Measurements from ENCODE around the gene SLC24A3.
A peak's percentile ranks its signal among the peaks of the same experiment; 100 is the strongest.
"Not testable (repeated sequence)": the region's sequence is repeated elsewhere in the genome, so short reads cannot be mapped to it uniquely, and the experiment has no call there.

Gene SLC24A3

DNA sequence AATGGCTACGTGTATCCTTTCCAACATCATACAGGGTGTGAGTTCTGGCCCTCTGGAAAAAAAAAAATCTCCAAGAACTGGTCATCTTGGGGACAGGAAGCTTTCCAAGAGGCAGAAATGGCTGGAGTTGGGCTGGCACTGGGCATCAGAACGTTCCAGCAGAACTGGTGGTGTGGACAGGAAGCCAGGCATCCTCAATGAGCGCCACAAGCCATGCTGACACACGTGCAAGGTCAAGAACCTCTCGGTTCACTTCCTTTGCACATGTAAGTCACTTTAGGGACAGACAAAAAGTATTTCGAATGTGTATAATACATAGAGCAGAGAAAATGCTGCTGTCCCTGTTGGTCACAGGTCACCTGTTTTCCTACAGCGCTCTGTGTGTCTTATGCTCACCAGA lies 518.3 kb downstream of the SLC24A3 start:
- DNase-seq, result no peak

DNA sequence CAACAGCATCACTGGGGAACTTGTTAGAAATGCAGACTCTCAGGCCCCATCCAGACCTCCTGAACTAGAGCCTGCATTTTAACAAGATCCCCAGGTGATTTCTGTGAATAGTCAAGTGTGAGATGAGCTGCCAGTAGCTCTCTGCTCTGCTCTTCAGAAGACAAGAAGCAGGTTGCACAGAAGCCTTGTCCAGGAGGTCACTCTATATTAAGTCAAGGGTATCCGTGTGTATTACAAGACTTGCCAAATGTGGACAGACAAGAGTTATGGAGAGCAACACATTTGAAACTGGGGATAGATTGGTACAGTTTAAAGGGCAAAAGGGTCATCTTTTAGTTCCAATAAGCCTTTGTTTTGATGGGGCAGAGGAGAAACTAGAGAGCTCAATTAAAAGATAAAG lies 522.4 kb downstream of the SLC24A3 start:
- no peak for DNase-seq

DNA sequence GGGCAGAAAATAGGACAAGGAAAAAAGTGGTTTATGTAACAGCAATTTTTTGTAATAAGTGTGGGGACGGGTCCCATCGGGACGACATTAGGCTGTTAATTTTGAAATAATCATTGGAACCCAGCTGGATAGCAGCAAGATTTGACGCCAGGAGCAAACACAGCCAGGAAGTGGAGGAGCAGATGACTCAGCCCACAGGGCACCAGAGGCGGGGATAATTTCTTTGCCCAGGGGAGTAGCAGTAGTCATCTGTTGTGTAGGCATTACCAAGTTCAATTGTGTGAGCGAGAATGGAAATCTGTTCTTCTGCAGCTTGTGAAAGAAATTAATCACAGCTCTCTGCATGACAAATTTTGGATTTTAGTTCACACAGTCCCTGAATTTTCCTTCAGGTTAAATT lies 523.0 kb downstream of the SLC24A3 start:
- peak; percentile 83 to 88 for DNase-seq

GRCh38 chr20:19737025-19737424 lies 524.6 kb downstream of the SLC24A3 start:
- DNase-seq, result peak; percentile 86 to 93

DNA sequence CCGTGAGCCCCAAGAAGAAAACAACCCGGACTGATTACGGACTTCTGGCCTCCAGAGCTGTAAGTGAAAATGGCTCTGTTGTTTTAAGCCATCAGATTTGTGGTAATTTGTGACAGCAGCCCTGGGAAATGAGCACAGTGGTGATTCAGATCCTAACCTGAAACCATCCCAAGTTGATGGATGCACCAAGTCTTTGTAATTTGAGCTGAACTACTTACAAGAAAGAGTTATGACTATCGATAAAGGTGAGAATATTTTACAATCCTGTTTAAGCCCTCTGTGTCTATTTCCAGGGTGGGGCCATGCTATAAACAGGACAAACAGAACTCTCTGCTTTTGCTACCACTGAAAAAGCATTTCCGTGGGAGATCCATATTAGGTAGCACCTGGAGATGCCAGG lies 526.5 kb downstream of the SLC24A3 start:
- DNase-seq, result no peak

DNA sequence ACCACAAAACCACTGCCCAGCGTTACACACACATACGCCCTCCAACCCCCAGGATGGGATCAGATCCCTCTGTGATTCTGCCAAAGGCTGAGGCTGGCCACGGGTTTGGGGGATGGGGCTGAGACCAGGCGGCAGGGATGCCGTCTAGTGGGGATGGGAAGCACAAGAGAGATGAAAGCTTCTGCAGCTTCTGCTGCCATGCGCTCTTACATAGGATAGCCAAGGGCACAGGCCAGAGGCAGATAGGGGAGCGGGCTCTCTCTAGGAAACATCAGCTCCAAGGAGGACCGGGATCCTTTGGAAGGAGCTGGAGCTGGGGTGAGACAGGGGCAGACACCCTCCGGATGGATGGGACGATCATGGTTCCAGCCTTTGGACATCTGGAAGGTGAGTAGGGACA lies 526.9 kb downstream of the SLC24A3 start:
- DNase-seq, result no peak

GRCh38 chr20:19740512-19740911 lies 528.1 kb downstream of the SLC24A3 start:
- DNase-seq, result peak in 1 of 2 donors; percentile 22

DNA sequence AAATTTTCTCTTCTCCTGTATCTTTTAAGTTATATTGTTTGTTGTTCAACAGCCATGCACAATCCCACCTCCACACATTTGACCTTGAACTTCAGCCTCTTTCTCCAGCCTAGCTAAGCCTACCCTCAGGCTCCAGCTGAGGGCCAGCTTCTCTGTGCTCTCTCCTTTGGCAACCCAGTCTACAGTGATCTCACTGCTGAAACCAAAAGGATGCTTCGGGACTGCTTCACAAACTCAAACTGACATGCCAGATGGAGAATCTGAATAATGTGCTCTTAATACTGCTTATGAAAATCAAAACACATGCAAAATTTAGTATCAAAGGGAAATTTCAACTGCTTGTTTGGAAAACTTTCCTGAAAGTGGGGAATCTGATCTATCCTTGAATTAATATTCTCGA lies 529.5 kb downstream of the SLC24A3 start:
- DNase-seq, result no peak

DNA sequence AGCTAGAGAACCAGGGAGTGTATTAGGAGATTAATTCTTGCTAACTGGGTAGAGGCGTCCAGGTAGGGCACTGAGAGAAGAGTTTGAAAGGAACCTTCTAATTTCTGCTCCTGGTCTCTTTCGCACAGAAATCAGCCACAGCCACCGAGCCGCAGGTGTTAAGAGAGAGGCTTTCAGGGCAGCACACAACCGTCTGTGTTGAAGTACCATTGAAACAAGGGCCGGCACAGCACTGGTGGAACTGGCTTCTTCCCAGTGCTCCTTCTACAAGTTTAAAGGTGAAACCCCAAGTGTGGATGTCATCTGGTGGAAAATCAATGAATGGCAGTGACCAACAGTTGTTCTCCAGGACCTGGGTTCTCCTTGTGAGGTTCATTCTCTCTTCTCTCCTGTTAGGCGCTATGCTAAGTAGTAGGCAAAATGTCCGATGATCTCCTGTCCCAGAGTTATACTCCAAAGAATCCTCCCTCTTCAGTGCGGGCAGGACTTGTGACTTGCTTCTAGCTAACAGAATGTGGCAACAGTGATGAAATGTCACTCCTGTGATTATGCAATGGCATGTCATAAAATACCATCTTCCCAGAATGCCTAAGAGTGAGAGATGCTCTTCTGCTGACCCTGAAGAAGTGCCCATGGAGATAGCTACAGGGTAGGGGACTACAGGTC lies 530.7 kb downstream of the SLC24A3 start:
- peak; percentile 84 to 86 for DNase-seq

DNA sequence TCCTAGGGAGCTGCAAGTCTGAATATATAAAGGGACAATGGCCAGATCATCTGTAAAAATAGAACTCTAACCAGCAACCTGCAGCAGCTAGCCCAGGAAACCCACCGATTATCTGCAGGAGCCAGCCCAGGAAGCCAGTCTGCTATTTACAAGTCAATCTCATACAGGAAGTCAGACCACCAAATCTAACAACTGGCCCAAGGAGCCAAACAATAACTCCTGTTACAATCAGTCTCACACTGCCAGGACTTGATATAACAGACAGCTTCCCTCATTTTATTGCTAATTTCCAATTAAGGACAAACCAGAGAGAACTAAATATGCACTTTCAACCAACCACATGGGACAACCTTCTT lies 531.2 kb downstream of the SLC24A3 start:
- DNase-seq, result no peak

- DNase-seq, result no peak
These were observed 532.7 kb downstream of the SLC24A3 start for GRCh38 chr20:19745106-19745505.

DNA sequence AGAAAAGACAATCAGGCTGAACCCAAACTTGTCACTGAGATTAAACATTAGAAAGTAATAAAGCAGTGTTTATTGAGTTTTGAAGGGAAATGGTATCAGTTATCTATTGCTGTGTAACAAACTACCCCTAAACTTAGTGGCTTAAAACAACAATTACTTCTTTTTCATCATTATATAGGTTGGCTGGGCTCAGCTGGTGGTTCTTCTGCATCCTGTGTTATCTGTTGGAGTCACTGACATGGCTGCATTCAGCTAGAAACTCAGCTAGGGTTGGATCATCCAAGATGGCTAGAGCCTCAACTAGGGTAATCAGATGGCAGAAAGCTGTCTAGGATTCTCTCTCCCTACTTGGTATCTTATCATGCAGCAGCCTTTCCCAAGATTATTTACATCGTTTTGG lies 533.1 kb downstream of the SLC24A3 start:
- no peak for DNase-seq

DNA sequence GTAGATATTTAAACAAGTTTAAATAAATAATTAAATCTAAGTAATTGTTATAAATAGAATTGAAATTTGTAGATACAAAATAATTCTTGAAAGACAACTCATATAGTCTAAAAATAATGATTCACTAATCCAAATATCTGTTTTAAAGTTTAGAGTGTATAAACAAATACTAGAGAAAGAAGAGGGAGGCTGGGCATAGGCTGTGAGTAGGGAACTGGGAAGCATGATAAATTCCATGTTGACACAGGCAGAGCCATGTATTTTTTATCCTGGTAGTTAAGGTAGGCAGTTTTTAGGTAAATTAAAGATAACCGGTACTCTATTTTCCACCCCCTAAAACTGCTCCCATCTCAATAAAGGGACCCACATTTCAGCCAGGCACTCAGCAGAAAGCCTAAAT lies 534.0 kb downstream of the SLC24A3 start:
- DNase-seq, result no peak

DNA sequence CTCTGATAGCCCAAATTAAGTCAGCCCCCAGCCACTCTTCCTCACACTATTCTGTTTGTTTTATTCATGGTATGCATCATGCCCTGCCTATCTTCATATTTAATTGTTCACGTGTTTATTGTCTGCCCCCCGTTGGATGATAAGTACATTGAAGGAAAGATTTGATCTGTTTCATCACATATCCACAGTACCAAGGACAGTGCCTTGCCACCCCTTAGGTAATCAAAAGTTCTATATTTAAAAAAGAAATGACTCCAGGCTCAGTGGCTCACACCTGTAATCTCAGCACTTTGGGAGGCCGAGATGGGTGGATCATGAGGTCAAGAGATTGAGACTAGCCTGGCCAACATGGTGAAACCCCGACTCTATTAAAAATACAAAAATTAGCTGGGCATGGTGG lies 535.5 kb downstream of the SLC24A3 start:
- DNase-seq, result no peak

DNA sequence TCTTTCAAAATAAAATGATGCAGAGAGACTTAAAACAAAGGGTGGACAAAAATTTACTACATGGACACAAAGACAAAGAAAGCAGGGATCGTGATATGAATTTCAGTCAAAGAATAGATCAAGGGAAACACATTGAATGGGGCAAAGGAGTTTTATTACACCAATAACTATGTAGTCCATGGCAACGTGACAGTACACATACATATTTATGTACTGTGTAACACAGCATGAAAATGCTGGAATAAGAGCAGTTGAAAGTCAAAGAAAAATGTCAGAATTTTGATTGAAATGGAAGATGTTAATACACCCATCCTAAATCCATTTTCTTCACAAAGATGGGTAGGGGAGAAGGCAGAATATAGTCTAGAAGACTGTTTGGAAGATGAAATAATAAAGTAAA lies 536.2 kb downstream of the SLC24A3 start:
- DNase-seq, result no peak

DNA sequence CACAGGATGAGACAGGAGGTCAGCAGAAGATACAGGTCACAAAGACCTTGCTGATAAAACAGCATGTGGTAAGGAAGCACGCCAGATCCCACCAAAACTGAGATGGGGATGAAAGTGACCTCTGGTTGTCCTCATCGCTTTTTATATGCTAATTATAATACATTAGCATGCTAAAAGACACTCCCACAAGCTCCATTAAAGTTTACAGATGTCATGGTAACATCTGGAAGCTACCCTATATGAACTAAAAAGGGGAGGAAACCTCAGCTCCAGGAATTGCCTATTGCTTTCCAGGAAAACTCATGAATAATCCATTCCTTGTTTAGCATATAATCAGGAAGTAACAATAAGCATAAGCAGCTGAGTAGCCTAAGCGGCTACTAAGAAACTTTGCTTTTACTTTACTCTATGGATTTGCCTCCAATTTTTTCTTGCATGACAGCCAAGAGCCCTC lies 537.2 kb downstream of the SLC24A3 start:
- DNase-seq, result no peak

DNA sequence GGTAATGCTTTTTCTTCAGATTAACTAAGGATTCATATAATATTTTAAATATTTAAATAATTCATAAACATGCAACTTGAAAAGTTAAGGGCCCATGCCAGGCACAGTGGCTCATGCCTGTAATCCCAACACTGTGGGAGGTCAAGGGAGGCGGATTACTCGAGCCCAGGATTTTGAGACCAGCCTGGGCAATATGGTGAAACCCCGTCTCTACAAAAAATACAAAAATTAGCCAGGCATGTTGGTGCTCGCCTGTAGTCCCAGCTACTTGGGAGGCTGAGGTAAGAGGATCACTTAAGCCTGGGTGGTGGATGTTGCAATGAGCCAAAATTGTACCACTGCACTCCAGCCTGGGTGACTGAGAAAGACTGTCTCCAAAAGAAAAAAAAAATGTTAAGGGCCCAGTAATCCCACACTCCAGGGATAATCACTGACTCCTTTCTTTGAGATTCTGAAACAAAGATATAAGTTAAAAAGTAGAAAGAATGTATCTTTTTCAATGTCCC lies 537.7 kb downstream of the SLC24A3 start:
- no peak for DNase-seq

GRCh38 chr20:19750907-19751636 lies 538.6 kb downstream of the SLC24A3 start:
- DNase-seq, result no peak

GRCh38 chr20:19754201-19754600 lies 541.8 kb downstream of the SLC24A3 start:
- DNase-seq, result not testable (repeated sequence)

DNA sequence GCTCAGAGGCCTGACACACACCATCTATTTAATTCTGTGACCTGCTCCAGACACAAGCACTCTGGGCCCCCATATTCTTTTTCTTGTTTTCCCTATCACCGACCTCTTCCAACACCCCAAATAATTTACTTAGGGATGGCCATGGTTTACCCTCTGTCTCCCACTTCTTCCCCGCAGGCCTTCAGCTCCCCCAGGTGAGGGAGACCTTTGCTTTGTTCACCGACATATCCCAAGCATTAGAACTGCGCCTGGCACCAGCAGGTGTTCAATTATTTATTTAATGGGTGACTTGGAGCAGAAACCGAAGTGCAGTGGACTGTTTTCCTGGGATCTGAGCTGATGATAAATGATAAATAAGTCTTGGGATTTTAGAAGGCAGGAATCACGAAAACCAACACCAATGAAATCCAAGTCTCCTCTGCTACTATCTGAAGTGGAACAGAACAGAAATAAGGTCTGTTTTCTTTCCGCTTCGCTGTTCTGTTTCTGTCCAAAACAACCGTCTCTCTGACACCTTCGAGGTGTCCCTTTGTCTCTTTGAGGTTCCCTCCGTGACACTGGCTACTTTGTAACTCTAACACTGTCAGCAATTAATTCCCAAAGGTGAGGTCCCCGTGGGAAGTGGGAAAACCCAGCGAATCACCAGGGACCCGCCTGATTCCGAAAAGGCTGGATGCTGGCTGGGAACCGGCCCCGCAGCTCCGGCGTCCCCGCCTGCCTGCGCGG lies 544.5 kb downstream of the SLC24A3 start:
- no peak for DNase-seq

GRCh38 chr20:19757487-19758132 lies 545.2 kb downstream of the SLC24A3 start:
- no peak for DNase-seq

GRCh38 chr20:19758133-19758500 lies 545.7 kb downstream of the SLC24A3 start, which contains the start of gene RIN2:
RIN2 (plus strand) TSS chr20:19758258; CDS start chr20:19889602, 131,344 bp downstream.
- DNase-seq, result no peak
